Measurements from ENCODE around the gene MAML3.

The MAML3 gene

DNA sequence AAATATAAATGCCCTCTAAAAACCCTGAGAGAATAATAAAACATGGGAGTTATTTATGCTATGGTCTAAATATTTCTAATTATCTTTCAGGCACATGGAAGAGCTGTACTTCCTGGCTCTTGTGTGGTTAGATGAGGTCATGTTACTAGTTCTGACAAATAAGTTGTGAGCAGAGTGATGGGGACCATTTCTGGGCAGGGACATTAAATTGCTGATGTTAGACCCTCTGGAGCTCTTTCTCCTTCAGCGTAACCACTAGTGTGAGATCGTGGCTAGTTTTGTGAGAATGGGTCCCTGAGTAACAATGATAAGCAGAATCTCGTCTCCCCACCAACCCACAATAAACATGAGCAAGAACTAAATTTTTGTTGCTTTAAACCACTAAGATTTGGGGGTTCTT lies 108.0 kb downstream of the MAML3 start:
- no peak for DNase-seq (ENCODE audit: low read depth)

- DNase-seq (ENCODE audit: low read depth), result no peak
These were observed 109.6 kb downstream of the MAML3 start for GRCh38 chr4:140044337-140044902.

- DNase-seq (ENCODE audit: low read depth), result no peak
These were observed 111.3 kb downstream of the MAML3 start for GRCh38 chr4:140042634-140043033.

GRCh38 chr4:140038031-140038533 lies 115.9 kb downstream of the MAML3 start:
- no peak for DNase-seq (ENCODE audit: low read depth)

DNA sequence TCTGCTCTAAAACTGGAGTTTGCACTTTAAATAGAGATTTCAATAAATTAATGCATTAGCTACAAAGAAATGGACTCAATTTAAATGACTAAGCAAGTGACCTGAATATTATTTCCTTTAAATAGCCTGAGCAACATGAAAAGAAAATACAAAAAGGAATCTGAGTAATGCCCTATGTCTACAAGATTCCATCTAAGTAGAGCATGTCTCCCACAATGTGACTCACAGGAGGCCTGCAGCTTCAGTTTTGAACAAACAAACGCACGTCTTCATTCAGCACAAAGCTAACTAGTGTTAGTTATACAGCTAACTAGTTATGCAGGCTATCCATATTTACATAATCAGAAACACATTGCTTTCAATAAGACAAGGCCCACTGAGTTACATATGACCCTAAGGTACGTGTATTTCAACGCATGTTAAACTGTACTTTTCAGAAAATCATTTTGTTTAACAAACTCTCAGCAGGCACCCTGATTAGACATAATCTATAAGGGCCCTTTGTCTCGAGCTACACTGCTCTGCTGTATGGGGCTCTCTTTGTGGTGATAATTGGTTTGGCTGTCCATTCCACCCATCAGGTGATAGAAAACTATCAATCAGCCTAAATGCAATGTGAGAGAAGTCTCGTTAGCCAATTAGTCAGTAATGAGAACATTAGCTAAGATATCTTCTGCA lies 116.5 kb downstream of the MAML3 start:
- DNase-seq (ENCODE audit: low read depth), result peak; percentile 48

DNA sequence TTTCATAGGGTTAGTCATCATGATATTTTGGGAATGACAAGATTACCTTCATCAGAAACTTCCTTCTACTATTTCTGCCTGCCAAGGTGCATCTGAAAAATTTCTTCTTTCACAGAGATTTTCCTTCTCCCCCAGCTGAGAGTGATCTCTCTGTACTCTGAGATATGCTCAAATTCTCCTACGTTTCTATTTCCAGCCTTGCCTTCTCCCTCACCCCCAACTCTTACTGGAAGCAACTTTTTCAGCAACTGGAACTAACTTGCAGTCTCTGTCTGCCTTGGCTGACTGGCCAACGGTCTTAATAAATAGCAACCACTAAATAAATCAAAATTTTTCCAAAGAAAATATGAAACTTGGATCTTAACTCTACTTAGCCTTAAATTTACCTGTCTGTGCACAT lies 122.3 kb downstream of the MAML3 start:
- DNase-seq (ENCODE audit: low read depth), result no peak

DNA sequence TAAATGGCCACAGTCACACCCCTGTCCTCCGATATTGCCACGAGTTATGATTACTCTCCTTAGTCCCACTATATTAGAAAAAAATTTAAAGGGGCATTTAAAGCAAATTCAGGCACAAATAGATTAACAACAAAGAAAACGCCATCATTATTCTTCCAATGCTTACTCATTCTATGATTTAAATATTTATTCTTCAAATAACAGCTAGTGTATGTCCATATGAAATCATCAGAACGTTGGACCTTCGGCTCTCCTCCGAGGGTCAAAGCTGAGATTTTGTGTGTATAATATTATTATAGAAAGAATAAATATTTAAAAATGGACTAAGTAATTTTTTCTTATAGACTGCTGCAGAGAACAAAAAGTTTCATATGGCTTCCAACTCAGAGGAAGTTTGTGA lies 122.9 kb downstream of the MAML3 start:
- no peak for DNase-seq (ENCODE audit: low read depth)

DNA sequence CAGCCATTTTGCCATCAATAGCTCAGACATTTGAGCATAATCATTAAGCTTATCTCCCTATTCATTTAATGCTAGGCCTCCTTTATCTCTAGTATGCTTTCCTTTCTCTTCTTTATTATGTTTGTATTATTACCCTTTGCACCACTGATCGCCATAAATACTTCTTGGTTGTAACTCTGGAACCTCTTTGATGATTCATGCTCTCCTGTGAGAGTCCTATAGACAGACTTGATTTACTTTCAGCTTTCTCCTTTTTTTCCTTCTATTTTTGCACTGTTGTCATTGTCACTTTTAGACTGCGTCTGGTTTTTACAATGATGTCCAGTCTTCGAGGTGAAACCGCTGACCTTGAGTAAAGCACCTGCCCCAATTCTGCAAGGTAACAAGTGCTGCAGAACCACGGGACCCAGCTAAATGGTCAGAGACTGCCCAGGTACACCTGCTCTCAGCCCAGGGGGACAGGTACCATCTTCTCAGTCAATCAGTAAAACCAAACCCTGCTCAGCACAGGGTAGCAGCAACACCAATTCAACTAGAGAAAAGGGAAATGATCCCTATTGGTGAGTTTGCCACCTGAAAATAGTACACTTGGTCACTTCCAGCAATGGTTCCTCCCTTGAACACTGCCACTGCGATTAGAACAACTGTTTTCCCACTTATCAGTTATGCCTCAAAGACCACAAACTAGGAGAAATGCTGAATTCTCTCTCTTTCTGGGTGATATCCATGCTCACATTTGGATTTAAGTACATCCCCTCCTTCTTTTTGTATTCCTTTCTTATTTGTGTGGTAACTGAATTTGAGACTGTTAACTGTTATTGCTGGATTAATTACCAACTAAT lies 125.1 kb downstream of the MAML3 start:
- no peak for DNase-seq (ENCODE audit: low read depth)

DNA sequence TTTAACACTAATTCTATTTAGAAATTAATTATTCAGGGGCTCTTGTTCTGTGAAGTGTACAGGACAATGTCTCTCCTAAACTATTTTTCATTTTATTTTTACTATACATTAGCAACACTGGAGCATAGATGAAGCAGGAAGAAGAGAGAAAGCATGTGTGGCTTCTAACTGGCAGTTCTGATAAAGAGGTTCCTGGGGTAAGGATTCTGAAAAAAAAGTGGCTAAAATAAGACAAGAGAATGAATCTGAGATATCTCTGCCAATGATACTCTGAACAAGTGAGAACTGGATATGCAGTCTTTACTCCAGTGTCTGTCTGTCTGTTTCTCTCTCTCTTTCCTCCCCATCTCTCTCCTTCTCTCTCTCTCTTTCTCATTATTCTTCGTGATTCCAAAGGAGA lies 125.9 kb downstream of the MAML3 start:
- DNase-seq (ENCODE audit: low read depth), result no peak

GRCh38 chr4:140027101-140027500 lies 126.9 kb downstream of the MAML3 start:
- DNase-seq (ENCODE audit: low read depth), result no peak

- no peak for DNase-seq (ENCODE audit: low read depth)
These were observed 128.5 kb downstream of the MAML3 start for GRCh38 chr4:140025470-140025869.

GRCh38 chr4:140020457-140021361 lies 133.3 kb downstream of the MAML3 start:
- no peak for DNase-seq (ENCODE audit: low read depth)

- DNase-seq (ENCODE audit: low read depth), result no peak
These were observed 134.2 kb downstream of the MAML3 start for GRCh38 chr4:140019619-140020347.

- DNase-seq (ENCODE audit: low read depth), result no peak
These were observed 134.9 kb downstream of the MAML3 start for GRCh38 chr4:140018931-140019618.

GRCh38 chr4:140014284-140014683 lies 139.7 kb downstream of the MAML3 start:
- no peak for DNase-seq (ENCODE audit: low read depth)

GRCh38 chr4:140012688-140013486 lies 141.1 kb downstream of the MAML3 start:
- DNase-seq (ENCODE audit: low read depth), result peak; percentile 62

DNA sequence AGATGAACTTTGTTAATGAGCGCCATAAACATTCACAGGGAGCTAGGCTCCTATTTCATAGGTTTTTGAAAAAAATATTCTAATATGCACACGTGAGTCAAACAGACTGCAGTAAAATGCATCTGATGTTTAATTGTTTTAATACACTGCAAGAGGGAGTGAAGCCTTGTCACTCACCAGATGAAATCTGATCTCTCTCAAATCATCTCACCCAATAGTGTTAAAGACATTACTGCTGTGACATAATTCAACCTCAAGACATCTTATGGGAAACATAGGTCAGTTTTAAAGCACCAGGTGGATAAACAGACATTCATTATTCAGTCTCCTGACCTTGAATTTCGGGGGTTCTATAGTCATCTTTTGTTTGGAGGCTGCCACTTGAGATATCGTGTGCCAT lies 148.3 kb downstream of the MAML3 start:
- no peak for DNase-seq (ENCODE audit: low read depth)

GRCh38 chr4:140004922-140005627 lies 148.9 kb downstream of the MAML3 start:
- no peak for DNase-seq (ENCODE audit: low read depth)

DNA sequence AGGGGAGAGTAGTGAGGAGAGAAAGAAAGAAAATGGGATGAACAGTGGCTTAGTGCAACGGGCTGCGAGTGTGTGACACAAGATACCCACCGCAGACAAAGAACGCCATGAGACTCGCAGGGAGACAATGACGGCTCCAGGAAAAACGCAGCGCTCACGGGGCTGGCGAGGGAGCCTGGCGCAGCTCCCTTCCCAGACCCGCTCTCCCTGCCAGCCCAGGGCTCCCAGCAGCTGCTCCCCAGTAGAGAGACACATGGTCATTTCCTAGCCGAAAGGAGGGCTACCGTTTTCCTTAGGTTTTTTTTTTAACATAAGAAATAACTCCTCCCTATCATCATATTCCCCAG lies 149.5 kb downstream of the MAML3 start:
- DNase-seq (ENCODE audit: low read depth), result no peak

All from HS-27A (cell line).